GM12892 (cell line): ENCODE results near the gene EPHB4.

Experiments used
- POLR2A ChIP-seq: IDR thresholded peaks from 2 replicates; pipeline ENCODE4 v1.6.1; 2011; ENCODE audit warnings: low read depth, low read length, control low read depth
- POLR2AphosphoS5 ChIP-seq: IDR thresholded peaks from 2 replicates; pipeline ENCODE4 v1.6.1; 2011; ENCODE audit warnings: low read depth, low read length, control low read depth
- TAF1 ChIP-seq: IDR thresholded peaks from 2 replicates; pipeline ENCODE4 v1.6.1; 2011; ENCODE audit warnings: low read depth, mild to moderate bottlenecking, control low read depth, low read length, borderline replicate concordance

GRCh38 chr7:100752994-100753393, 74.3 kb downstream of the EPHB4 start:
- TF ChIP-seq POLR2A (no peak), POLR2AphosphoS5 (no peak), TAF1 (no peak)
